ENCODE results near the gene ZNF79.

Gene ZNF79

DNA sequence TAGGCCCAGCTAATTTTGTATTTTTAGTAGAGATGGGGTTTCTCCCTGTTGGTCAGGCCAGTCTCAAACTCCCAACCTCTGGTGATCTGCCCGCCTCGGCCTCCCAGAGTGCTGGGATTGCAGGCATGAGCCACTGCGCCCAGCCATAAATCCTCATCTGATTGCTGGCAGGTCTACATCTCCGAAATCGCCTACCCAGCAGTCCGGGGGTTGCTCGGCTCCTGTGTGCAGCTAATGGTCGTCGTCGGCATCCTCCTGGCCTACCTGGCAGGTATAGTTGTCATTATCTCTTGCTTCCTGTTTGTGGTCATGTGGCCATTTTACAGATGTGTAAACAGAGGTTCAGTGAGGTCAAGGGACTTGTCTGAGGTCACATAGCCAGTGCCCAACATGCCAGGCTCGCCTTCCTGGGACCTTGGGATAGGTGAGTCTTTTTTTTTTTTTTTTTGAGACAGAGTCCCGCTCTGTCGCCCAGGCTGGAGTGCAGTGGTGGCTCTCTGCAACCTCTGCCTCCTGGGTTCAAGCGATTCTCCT is 24.4 kb upstream of the ZNF79 start:
- no peak overlapping the region for H3K4me2 ChIP-seq (ENCODE audit: low read depth, low read length, poor library complexity, severe bottlenecking)
- no peak for TF ChIP-seq EZH2phosphoT487 (conservative IDR thresholded peaks at IDR 0.05; ENCODE audit: low read length)
- TF ChIP-seq, protein P1, sequence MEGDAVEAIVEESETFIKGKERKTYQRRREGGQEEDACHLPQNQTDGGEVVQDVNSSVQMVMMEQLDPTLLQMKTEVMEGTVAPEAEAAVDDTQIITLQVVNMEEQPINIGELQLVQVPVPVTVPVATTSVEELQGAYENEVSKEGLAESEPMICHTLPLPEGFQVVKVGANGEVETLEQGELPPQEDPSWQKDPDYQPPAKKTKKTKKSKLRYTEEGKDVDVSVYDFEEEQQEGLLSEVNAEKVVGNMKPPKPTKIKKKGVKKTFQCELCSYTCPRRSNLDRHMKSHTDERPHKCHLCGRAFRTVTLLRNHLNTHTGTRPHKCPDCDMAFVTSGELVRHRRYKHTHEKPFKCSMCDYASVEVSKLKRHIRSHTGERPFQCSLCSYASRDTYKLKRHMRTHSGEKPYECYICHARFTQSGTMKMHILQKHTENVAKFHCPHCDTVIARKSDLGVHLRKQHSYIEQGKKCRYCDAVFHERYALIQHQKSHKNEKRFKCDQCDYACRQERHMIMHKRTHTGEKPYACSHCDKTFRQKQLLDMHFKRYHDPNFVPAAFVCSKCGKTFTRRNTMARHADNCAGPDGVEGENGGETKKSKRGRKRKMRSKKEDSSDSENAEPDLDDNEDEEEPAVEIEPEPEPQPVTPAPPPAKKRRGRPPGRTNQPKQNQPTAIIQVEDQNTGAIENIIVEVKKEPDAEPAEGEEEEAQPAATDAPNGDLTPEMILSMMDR (IDR thresholded peaks at IDR 0.05; ENCODE audit: insufficient read depth, low read length, poor library complexity, severe bottlenecking), result no peak
- no peak overlapping the region for H3K4me3 ChIP-seq (ENCODE audit: insufficient read depth, low read length, poor library complexity, severe bottlenecking)
- no peaks in the 10 kb centered on the region for H3K9me3 ChIP-seq (ENCODE audit: insufficient read depth, low read length)
- no peaks in the 10 kb centered on the region for H4K20me1 ChIP-seq (ENCODE audit: low read depth, low read length)
- H2AFZ ChIP-seq (ENCODE audit: low read depth, low read length, severe bottlenecking), result no peak overlapping the region
- no peaks in the 10 kb centered on the region for H3K36me3 ChIP-seq (ENCODE audit: low read length)
- no peaks in the 10 kb centered on the region for H3F3A ChIP-seq (ENCODE audit: insufficient read depth)
- H3K9ac ChIP-seq (ENCODE audit: low read length), result no peak overlapping the region
- H3K9me2 ChIP-seq (replicated peaks; ENCODE audit: insufficient read depth, low read length), result no peaks in the 10 kb centered on the region
- no peaks in the 10 kb centered on the region for H3K27me3 ChIP-seq (ENCODE audit: low read length)
- H3K79me2 ChIP-seq (ENCODE audit: insufficient read depth, low read length), result 0 out of 2 replicates have a peak, but pooled peaks cover 3% of the 10 kb centered on the region
- no peak overlapping the region for H3K27ac ChIP-seq (ENCODE audit: low read depth, low read length)

DNA sequence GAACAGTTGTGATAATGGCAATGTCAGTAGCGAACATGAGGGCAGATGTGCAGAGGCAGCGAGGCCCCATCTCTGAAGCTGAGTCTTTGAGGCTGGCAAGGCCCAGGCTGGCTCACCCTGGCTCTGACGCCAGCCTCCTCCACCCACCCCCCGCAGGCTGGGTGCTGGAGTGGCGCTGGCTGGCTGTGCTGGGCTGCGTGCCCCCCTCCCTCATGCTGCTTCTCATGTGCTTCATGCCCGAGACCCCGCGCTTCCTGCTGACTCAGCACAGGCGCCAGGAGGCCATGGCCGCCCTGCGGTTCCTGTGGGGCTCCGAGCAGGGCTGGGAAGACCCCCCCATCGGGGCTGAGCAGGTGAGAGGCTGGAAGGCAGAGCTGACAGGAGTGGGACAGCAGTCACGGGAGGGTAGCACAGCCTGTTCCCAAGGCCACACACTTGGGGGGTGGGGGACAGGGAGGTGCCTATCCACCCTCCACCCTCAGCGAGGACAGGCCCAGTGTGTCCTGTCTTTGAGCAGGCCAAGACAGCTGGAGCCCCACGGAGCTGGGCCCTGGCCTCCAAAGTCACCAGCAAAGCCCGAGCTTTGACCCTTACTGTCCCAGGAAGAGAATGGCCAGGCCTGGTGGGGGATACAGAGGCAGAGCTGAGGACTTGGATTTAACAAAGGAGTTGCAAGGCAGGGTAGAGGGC is 21.6 kb upstream of the ZNF79 start:
- Histone ChIP-seq H3F3A (ENCODE audit: insufficient read depth) (no peaks in the 10 kb centered on the region), H3K27me3 (ENCODE audit: low read length) (no peaks in the 10 kb centered on the region), H3K27ac (ENCODE audit: low read depth, low read length) (no peak overlapping the region), H3K79me2 (ENCODE audit: insufficient read depth, low read length) (0 out of 2 replicates have a peak, but pooled peaks cover 3% of the 10 kb centered on the region), H3K9ac (ENCODE audit: low read length) (no peak overlapping the region), H3K36me3 (ENCODE audit: low read length) (no peaks in the 10 kb centered on the region), H3K4me3 (ENCODE audit: insufficient read depth, low read length, poor library complexity, severe bottlenecking) (no peak overlapping the region), H3K4me2 (ENCODE audit: low read depth, low read length, poor library complexity, severe bottlenecking) (no peak overlapping the region), H2AFZ (ENCODE audit: low read depth, low read length, severe bottlenecking) (no peak overlapping the region), H3K9me3 (ENCODE audit: insufficient read depth, low read length) (no peaks in the 10 kb centered on the region), H4K20me1 (ENCODE audit: low read depth, low read length) (no peaks in the 10 kb centered on the region), H3K9me2 (replicated peaks; ENCODE audit: insufficient read depth, low read length) (no peaks in the 10 kb centered on the region)
- no peak for TF ChIP-seq EZH2phosphoT487 (conservative IDR thresholded peaks at IDR 0.05; ENCODE audit: low read length)
- TF ChIP-seq, protein P1 (IDR thresholded peaks at IDR 0.05; ENCODE audit: insufficient read depth, low read length, poor library complexity, severe bottlenecking), result no peak

DNA sequence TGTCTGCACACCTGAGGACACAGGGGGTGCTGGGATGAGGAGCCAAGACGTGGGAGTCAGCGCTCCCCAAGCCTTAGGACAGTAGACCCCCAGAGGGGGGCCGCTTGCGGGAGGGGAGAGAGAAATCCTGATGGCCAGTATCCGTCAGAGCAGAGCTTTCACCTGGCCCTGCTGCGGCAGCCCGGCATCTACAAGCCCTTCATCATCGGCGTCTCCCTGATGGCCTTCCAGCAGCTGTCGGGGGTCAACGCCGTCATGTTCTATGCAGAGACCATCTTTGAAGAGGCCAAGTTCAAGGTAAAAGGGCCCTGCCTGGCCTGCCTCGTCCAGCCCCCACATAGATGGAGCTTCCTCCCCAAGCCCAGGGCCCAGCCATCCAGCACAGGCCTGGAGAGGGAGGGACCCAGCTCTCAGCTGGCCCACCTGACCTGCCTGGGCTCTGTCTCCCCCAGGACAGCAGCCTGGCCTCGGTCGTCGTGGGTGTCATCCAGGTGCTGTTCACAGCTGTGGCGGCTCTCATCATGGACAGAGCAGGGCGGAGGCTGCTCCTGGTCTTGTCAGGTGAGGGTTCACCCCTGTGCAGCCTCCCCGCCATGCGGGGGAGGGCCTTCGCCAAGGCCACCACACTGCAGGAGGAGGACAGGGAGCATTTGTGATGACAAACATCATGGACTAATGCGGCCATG is 20.5 kb upstream of the ZNF79 start:
- Histone ChIP-seq H3K27ac (ENCODE audit: low read depth, low read length) (no peak overlapping the region), H3K9ac (ENCODE audit: low read length) (no peak overlapping the region), H2AFZ (ENCODE audit: low read depth, low read length, severe bottlenecking) (no peak overlapping the region), H3K36me3 (ENCODE audit: low read length) (no peaks in the 10 kb centered on the region), H3K4me3 (ENCODE audit: insufficient read depth, low read length, poor library complexity, severe bottlenecking) (no peak overlapping the region), H3K9me3 (ENCODE audit: insufficient read depth, low read length) (no peaks in the 10 kb centered on the region), H3K4me2 (ENCODE audit: low read depth, low read length, poor library complexity, severe bottlenecking) (no peak overlapping the region), H3K79me2 (ENCODE audit: insufficient read depth, low read length) (0 out of 2 replicates have a peak, but pooled peaks cover 1% of the 10 kb centered on the region), H3F3A (ENCODE audit: insufficient read depth) (no peaks in the 10 kb centered on the region), H3K9me2 (replicated peaks; ENCODE audit: insufficient read depth, low read length) (no peaks in the 10 kb centered on the region), H3K27me3 (ENCODE audit: low read length) (no peaks in the 10 kb centered on the region), H4K20me1 (ENCODE audit: low read depth, low read length) (no peaks in the 10 kb centered on the region)
- no peak for TF ChIP-seq EZH2phosphoT487 (conservative IDR thresholded peaks at IDR 0.05; ENCODE audit: low read length)
- TF ChIP-seq, protein P1 (IDR thresholded peaks at IDR 0.05; ENCODE audit: insufficient read depth, low read length, poor library complexity, severe bottlenecking), result no peak
